H1 (cell line): Measurements from ENCODE around the gene AVP. TPM values are rescaled to one million over a fixed set of nuclear protein-coding genes. Genes with fewer than 3 reads are reported as not detected.
A peak's percentile ranks its signal among the peaks of the same experiment; 100 is the strongest.

Source experiments
- CTCF ChIA-PET: fragments of 300-600 bp; sonication (Branson Sonifier 250); formaldehyde crosslinking; loops from one replicate; lab custom pipeline; 2021; ENCODE audit not compliant: partially characterized antibody; lab: Charles Lee
- POLR2A ChIA-PET: fragments of 300-600 bp; sonication (Branson Sonifier 250); formaldehyde crosslinking; loops from one replicate; lab custom pipeline; 2021; ENCODE audit warnings: inconsistent platforms; ENCODE audit not compliant: partially characterized antibody; lab: Charles Lee
- DNase-seq, 2 experiments: peaks; one replicate each; pipeline versions ENCODE4 v3.0.0 to v3.0.0-alpha.2; 2010 to 2022; ENCODE audit warnings: low spot score in 2 of 2, low read depth in 1 of 2, mixed read lengths in 1 of 2
- FAIRE-seq: peaks from 2 replicates; lab custom pipeline; 2011; peaks lifted over from hg19 to GRCh38; lab: Jason Lieb, UNC
- H2AFZ ChIP-seq: 2 replicates; pipeline ENCODE4 v1.8.1; 2012; ENCODE audit warnings: low read length, inconsistent platforms
- H2AK5ac ChIP-seq: 2 replicates; pipeline ENCODE4 v1.6.1; 2013; ENCODE audit warnings: low read depth, low read length
- H2BK120ac ChIP-seq: replicated peaks from 2 replicates; pipeline ENCODE3; 2013; ENCODE audit warnings: low read depth, low read length, inconsistent platforms
- H2BK12ac ChIP-seq: 2 replicates; pipeline ENCODE4 v1.6.1; 2013; ENCODE audit warnings: low read depth, low read length
- H2BK15ac ChIP-seq: 2 replicates; pipeline ENCODE4 v1.6.1; 2013; ENCODE audit warnings: low read length
- H2BK20ac ChIP-seq: 2 replicates; pipeline ENCODE4 v1.6.1; 2013; ENCODE audit warnings: low read length
- H2BK5ac ChIP-seq: 2 replicates; pipeline ENCODE4 v1.6.1; 2013; ENCODE audit warnings: low read depth, low read length
- H3K14ac ChIP-seq: 2 replicates; pipeline ENCODE4 v1.6.1; 2013; ENCODE audit warnings: inconsistent platforms; ENCODE audit not compliant: insufficient read length
- H3K18ac ChIP-seq: 2 replicates; pipeline ENCODE4 v1.6.1; 2013; ENCODE audit warnings: low read length; ENCODE audit errors: extremely low read depth
- H3K23ac ChIP-seq: 2 replicates; pipeline ENCODE4 v1.6.1; 2013; ENCODE audit warnings: inconsistent platforms; ENCODE audit not compliant: insufficient read length
- H3K23me2 ChIP-seq: 2 replicates; pipeline ENCODE4 v1.6.1; 2013; ENCODE audit warnings: low read depth, low read length
- H3K27ac ChIP-seq: 2 replicates; pipeline ENCODE4 v1.6.1; 2011; ENCODE audit warnings: low read depth, low read length, inconsistent platforms
- H3K27me3 ChIP-seq, 4 experiments: replicated peaks in 1 of 4; 1 replicate in 1 of 4; 2 replicates in 3 of 4; pipeline versions ENCODE4 v1.6.1 to v1.8.1; 2011 to 2013; ENCODE audit warnings: low read length in 3 of 4, mild to moderate bottlenecking in 3 of 4, inconsistent platforms in 2 of 4, mixed read lengths in 2 of 4, moderate library complexity in 1 of 4; ENCODE audit not compliant: control insufficient read depth in 3 of 4, insufficient read depth in 3 of 4; ENCODE audit errors: extremely low read depth in 1 of 4
- H3K36me3 ChIP-seq, 4 experiments: 2 replicates each; pipeline versions ENCODE4 v1.6.1 to v1.8.1; 2011 to 2013; ENCODE audit warnings: mild to moderate bottlenecking in 4 of 4, low read length in 3 of 4, moderate library complexity in 2 of 4, control low read depth in 1 of 4, inconsistent platforms in 1 of 4; ENCODE audit not compliant: insufficient read depth in 4 of 4, control insufficient read depth in 2 of 4
- H3K4ac ChIP-seq: replicated peaks from 2 replicates; pipeline ENCODE3; 2013; ENCODE audit warnings: low read length, low read depth, mixed read lengths, inconsistent platforms; ENCODE audit not compliant: insufficient read length
- H3K4me1 ChIP-seq, 4 experiments: replicated peaks in 1 of 4; 1 replicate in 1 of 4; 2 replicates in 3 of 4; pipeline versions ENCODE4 v1.6.1 to v1.8.1; 2011 to 2013; ENCODE audit warnings: low read length in 3 of 4, inconsistent platforms in 2 of 4, mixed read lengths in 1 of 4; ENCODE audit not compliant: insufficient read depth in 4 of 4, control insufficient read depth in 3 of 4
- H3K4me2 ChIP-seq, 2 experiments: 2 replicates each; pipeline versions ENCODE4 v1.6.1 to v1.8.1; 2011 to 2013; ENCODE audit warnings: low read depth in 2 of 2, low read length in 2 of 2, control low read depth in 1 of 2, inconsistent platforms in 1 of 2, mild to moderate bottlenecking in 1 of 2; ENCODE audit not compliant: insufficient read depth in 1 of 2
- H3K4me3 ChIP-seq, 4 experiments: fragments of 200-600, 300-600 bp in 1 of 4; sonication (generic), shearing (Covaris generic), sonication (Bioruptor Twin) in 1 of 4; 2 replicates each; pipeline versions ENCODE4 v1.5.1 to v1.8.1; 2011 to 2016; ENCODE audit warnings: low read length in 4 of 4, low read depth in 3 of 4, control low read depth in 2 of 4, inconsistent platforms in 2 of 4, mild to moderate bottlenecking in 2 of 4, mixed read lengths in 1 of 4, moderate library complexity in 1 of 4; ENCODE audit not compliant: insufficient read depth in 2 of 4; ENCODE audit errors: extremely low read depth in 1 of 4
- H3K56ac ChIP-seq: replicated peaks from 2 replicates; pipeline ENCODE3; 2013; ENCODE audit warnings: low read depth, mild to moderate bottlenecking, mixed read lengths, low read length, inconsistent platforms; ENCODE audit not compliant: insufficient read length
- H3K79me1 ChIP-seq: 2 replicates; pipeline ENCODE4 v1.6.1; 2013; ENCODE audit warnings: low read depth, low read length, control low read depth
- H3K79me2 ChIP-seq, 2 experiments: 2 replicates each; pipeline versions ENCODE4 v1.6.1 to v1.8.1; 2012 to 2013; ENCODE audit warnings: low read length in 2 of 2, mild to moderate bottlenecking in 2 of 2, inconsistent platforms in 1 of 2; ENCODE audit not compliant: insufficient read depth in 2 of 2, control insufficient read depth in 1 of 2
- H3K9ac ChIP-seq, 4 experiments: replicated peaks in 1 of 4; 1 replicate in 1 of 4; 2 replicates in 3 of 4; pipeline versions ENCODE4 v1.6.1 to v1.8.1; 2011 to 2013; ENCODE audit warnings: low read depth in 3 of 4, low read length in 3 of 4, control low read depth in 2 of 4, mild to moderate bottlenecking in 2 of 4, moderate library complexity in 2 of 4, inconsistent platforms in 1 of 4; ENCODE audit errors: extremely low read depth in 1 of 4
- H3K9me3 ChIP-seq, 2 experiments: 2 replicates each; pipeline versions ENCODE4 v1.6.1 to v1.8.1; 2012 to 2013; ENCODE audit warnings: mild to moderate bottlenecking in 2 of 2, moderate library complexity in 2 of 2, control low read depth in 1 of 2, inconsistent platforms in 1 of 2, low read depth in 1 of 2, low read length in 1 of 2, mixed read lengths in 1 of 2; ENCODE audit not compliant: insufficient read depth in 2 of 2
- H4K20me1 ChIP-seq, 2 experiments: replicated peaks in 1 of 2; 2 replicates each; pipeline versions ENCODE3 to v1.8.1; 2011 to 2013; ENCODE audit warnings: inconsistent platforms in 2 of 2, low read length in 2 of 2, mild to moderate bottlenecking in 1 of 2; ENCODE audit not compliant: insufficient read depth in 2 of 2, control insufficient read depth in 1 of 2
- H4K5ac ChIP-seq: 2 replicates; pipeline ENCODE4 v1.6.1; 2013; ENCODE audit warnings: low read length, low read depth, mixed read lengths, inconsistent platforms; ENCODE audit not compliant: insufficient read length
- H4K8ac ChIP-seq: 2 replicates; pipeline ENCODE4 v1.8.0; 2013; ENCODE audit warnings: mild to moderate bottlenecking, moderate library complexity, low read length, inconsistent platforms; ENCODE audit not compliant: insufficient read depth; ENCODE audit errors: extremely low read depth
- H4K91ac ChIP-seq: replicated peaks from 2 replicates; pipeline ENCODE3; 2013; ENCODE audit warnings: low read length, mixed read lengths, inconsistent platforms; ENCODE audit not compliant: insufficient read length
- BRCA1 ChIP-seq: IDR thresholded peaks from 2 replicates; pipeline ENCODE4 v1.6.1; 2012; ENCODE audit warnings: low read depth, low read length, improper control_type of control experiment
- WGBS, 2 experiments: shearing (Covaris generic) in 1 of 2; methylation state at CpG; one replicate each; pipeline versions ENCODE4 v1.1.6 to v1.1.7; 2013 to 2015; ENCODE audit warnings: low lambda C conversion rate in 2 of 2, mixed read lengths in 2 of 2, inconsistent platforms in 1 of 2, low coverage in 1 of 2, missing lambda C conversion rate in 1 of 2; ENCODE audit not compliant: insufficient replicate concordance in 2 of 2, insufficient coverage in 1 of 2, insufficient read length in 1 of 2; ENCODE audit errors: extremely low coverage in 1 of 2, missing lambda C conversion rate in 1 of 2; 5-methylcytosine and 5-hydroxymethylcytosine counted together
- polyA plus RNA-seq, 7 experiments: library from polyadenylated mRNA; depleted of rRNA in 3 of 7; stranded (reverse) in 5 of 7; unstranded in 2 of 7; fragments of >200 nt in 5 of 7; fragments of 200-250 nt in 2 of 7; gene quantifications; 1 replicate in 5 of 7; 2 replicates in 1 of 7; 4 replicates in 1 of 7; pipeline versions ENCODE4 v1.2.1 to v1.2.3, GENCODE V29; 2011 to 2013; ENCODE audit warnings: missing spikeins in 2 of 7, mixed read lengths in 2 of 7
- total RNA-seq: library from RNA; stranded (reverse); fragmentation: NEBNext Ultra II Directional; extraction: Animal tissue kit (Norgen Biotek cat#: 25700); gene quantifications from 2 replicates; pipeline ENCODE4 v1.2.1, GENCODE V29; 2021

AVP gene
- total and polyA plus RNA-seq, 2 of the 8 experiments (the other 6 are each of a cell fraction or from before 2014, with no cell fraction given), result 0.18 TPM; not detected in 1

- H3K79me1 ChIP-seq, result no peaks in the 10 kb centered on the region
- no peak overlapping the region for H4K5ac ChIP-seq
- H3K36me3 ChIP-seq, result no peaks in the 10 kb centered on the region
- H2BK20ac ChIP-seq, result no peak overlapping the region
- H3K14ac ChIP-seq, result no peak overlapping the region
- no peak overlapping the region for H3K56ac ChIP-seq
- 90% methylated on average over 4 of the region's 4 CpGs; no CpG with 5 or more reads in 1 of the 2 experiments for WGBS, 2 experiments
- H3K27ac ChIP-seq, result no peak overlapping the region
- H3K4ac ChIP-seq, result no peak overlapping the region
- H3K27me3 ChIP-seq, result peaks cover 21 to 31% (median 30%) of the 10 kb centered on the region in 4 experiments
- H4K8ac ChIP-seq, result no peak overlapping the region
- H3K79me2 ChIP-seq, result no peaks in the 10 kb centered on the region
- no peak overlapping the region for H2AK5ac ChIP-seq
- no peak overlapping the region for H2BK120ac ChIP-seq
- H2AFZ ChIP-seq, result no peak overlapping the region
- peaks cover 0 to 2% (median under 1%) of the 10 kb centered on the region in 4 experiments; a peak in 3 of 7 replicates for H3K4me1 ChIP-seq
- ChIA-PET POLR2A (interaction anchor here (1.4 kb wide), 1 partner anchor 16 kb away, joined by 6 read pairs; no protein-coding TSS in a partner anchor), CTCF (interaction anchor here (0.6 to 4.1 kb wide), 15 partner anchors 8 to 277 kb away, joined by 3 to 14 read pairs (median 4); no protein-coding TSS in a partner anchor)
- peaks cover 0 to 5% of the 10 kb centered on the region in 2 experiments; a peak in 1 of 4 replicates for H3K9me3 ChIP-seq
- no peak overlapping the region for H2BK12ac ChIP-seq
- DNase-seq, result no peak
- peak; percentile 57 for FAIRE-seq
- no peak for TF ChIP-seq BRCA1
- H2BK15ac ChIP-seq, result no peak overlapping the region
- no peak overlapping the region for H4K91ac ChIP-seq
- peaks cover 4% of the 10 kb centered on the region; the same call in 1 of the 2 replicates for H3K23me2 ChIP-seq
- no peak overlapping the region for H3K4me3 ChIP-seq
- H3K18ac ChIP-seq, result no peak overlapping the region
- no peak overlapping the region for H3K9ac ChIP-seq
- no peaks in the 10 kb centered on the region for H4K20me1 ChIP-seq
- no peak overlapping the region for H2BK5ac ChIP-seq
- no peak overlapping the region for H3K4me2 ChIP-seq
- no peak overlapping the region for H3K23ac ChIP-seq
Observed at GRCh38 chr20:3077618-3078134, 6.8 kb downstream of the AVP start.
